NK-92 (cell line): ENCODE data around the gene TRIM5.

Experiments
- DNase-seq: peaks from one replicate; lab custom pipeline; 2025; ENCODE audit not compliant: unreplicated experiment; lab: John Stamatoyannopoulos, UW

TRIM5 gene

DNA sequence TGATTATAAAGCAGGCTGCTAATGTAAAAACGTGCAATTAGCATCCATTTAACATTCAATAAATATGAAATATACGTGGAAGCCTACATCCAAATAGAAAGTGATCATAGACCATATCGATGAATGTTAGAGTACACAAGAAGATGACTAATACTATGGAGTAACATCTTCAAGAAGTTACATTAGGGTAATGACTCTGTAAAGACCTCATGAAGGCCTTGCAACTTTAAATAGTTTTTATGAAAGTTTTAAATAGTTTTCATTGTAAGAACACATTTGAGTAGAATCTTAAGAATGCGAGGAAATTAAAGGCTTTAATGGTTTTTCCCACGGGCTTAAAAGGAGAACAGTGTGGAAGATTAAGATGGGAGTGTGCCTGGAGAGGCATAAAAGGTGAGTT is 58.7 kb downstream of the TRIM5 start:
- no peak for DNase-seq

- no peak for DNase-seq
These were observed 59.6 kb downstream of the TRIM5 start for GRCh38 chr11:5625281-5625680.

DNA sequence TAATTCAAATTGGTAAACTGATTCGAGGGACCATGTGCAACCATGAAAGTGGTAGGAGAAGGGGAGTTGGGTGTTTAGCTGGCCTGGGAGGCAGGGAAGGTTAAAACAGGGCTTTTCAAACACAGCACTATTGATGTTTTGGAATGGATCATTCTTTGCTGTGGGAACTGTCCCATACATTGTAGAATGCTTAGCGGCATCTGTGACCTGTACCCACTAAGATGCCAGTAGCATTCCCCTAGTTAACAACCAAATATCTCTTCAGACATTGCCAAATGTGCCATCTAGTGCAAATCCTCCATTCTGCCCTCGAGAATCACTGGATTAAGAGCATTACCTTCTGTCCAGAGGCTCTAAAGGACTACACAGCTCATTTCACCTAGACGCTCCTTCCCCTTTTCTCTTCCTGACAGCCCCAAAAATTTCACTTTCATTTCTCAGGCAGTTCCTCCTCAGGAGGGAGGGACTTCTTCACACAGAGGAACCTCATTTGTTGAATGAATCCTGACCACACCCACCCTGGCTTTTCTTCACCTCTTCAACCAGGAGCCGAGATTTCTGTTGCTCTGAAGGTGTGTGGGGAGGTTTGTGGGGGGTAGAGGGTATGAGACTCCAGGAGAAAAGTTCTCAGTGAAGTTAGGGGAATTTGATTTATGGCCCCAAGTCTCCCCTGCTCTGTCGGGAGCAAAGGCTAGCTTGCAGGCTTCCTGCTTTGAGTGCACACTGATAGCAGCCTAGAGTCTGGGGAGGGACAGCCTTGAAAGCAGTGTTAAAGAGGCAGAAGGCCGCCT is 60.2 kb downstream of the TRIM5 start, which contains the start of gene TRIM34:
TSS of gene TRIM34 (plus strand) at position 513 of the 791 bp plus-strand sequence. CDS start 7,331 bp downstream, outside the sequence.
- DNase-seq, result no peak

- DNase-seq, result no peak
These were observed 62.1 kb downstream of the TRIM5 start for GRCh38 chr11:5622802-5623201.

DNA sequence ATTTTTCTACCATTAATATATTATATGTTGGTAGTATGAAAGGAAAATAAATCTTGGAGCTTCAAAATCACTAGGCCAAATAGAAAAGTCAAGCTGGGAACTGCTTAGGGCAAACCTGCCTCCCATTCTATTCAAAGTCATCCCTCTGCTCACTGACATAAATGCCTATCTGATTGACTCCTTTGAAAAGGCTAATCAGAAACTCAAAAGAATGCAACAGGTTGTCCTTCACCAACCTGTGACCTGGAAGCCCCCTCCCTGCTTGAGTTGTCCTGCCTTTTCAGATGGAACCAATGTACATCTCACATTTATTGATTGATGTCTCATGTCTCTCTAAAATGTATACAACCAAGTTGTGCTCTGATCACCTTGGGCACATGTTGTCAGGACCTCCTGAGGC is 63.3 kb downstream of the TRIM5 start:
- no peak for DNase-seq

GRCh38 chr11:5620651-5621521 is 64.0 kb downstream of the TRIM5 start:
- DNase-seq, result no peak

- no peak for DNase-seq
These were observed 66.1 kb downstream of the TRIM5 start for GRCh38 chr11:5618807-5619206.
